Testis (tissue), 2 donors: ENCODE measurements around the gene RAB21.

Source experiments
- POLR2A ChIP-seq: fragments of 450-650 bp; IDR thresholded peaks from one replicate; pipeline ENCODE4 v1.6.1; 2017; ENCODE audit warnings: antibody characterized with exemption, mild to moderate bottlenecking, moderate library complexity
- TF ChIP-seq, protein P1 (sequence below), 3 experiments: fragments of 450-650 bp in 2 of 3; fragments of 200-600 bp in 1 of 3; sonication (generic) in 1 of 3; IDR thresholded peaks; one replicate each; pipeline ENCODE4 v1.5.1; 2016 to 2019; ENCODE audit warnings: antibody characterized with exemption in 3 of 3, mild to moderate bottlenecking in 2 of 3, moderate library complexity in 1 of 3

GRCh38 chr12:71846322-71846940 lies 91.8 kb downstream of the RAB21 start:
- TF ChIP-seq POLR2A = no peak
- TF ChIP-seq, protein P1, sequence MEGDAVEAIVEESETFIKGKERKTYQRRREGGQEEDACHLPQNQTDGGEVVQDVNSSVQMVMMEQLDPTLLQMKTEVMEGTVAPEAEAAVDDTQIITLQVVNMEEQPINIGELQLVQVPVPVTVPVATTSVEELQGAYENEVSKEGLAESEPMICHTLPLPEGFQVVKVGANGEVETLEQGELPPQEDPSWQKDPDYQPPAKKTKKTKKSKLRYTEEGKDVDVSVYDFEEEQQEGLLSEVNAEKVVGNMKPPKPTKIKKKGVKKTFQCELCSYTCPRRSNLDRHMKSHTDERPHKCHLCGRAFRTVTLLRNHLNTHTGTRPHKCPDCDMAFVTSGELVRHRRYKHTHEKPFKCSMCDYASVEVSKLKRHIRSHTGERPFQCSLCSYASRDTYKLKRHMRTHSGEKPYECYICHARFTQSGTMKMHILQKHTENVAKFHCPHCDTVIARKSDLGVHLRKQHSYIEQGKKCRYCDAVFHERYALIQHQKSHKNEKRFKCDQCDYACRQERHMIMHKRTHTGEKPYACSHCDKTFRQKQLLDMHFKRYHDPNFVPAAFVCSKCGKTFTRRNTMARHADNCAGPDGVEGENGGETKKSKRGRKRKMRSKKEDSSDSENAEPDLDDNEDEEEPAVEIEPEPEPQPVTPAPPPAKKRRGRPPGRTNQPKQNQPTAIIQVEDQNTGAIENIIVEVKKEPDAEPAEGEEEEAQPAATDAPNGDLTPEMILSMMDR (IDR thresholded peaks at IDR 0.05) = peak in 1 of 3 experiments; percentile 46
